Activated T-cell treated with anti-CD3 and anti-CD28 coated beads for 48 hours (primary cell): ENCODE results near the gene FOXF1.

ENCODE experiments used
- DNase-seq: peaks from one replicate; pipeline ENCODE4 v3.0.0-alpha.2; 2020; ENCODE audit warnings: low read depth

Gene FOXF1

DNA sequence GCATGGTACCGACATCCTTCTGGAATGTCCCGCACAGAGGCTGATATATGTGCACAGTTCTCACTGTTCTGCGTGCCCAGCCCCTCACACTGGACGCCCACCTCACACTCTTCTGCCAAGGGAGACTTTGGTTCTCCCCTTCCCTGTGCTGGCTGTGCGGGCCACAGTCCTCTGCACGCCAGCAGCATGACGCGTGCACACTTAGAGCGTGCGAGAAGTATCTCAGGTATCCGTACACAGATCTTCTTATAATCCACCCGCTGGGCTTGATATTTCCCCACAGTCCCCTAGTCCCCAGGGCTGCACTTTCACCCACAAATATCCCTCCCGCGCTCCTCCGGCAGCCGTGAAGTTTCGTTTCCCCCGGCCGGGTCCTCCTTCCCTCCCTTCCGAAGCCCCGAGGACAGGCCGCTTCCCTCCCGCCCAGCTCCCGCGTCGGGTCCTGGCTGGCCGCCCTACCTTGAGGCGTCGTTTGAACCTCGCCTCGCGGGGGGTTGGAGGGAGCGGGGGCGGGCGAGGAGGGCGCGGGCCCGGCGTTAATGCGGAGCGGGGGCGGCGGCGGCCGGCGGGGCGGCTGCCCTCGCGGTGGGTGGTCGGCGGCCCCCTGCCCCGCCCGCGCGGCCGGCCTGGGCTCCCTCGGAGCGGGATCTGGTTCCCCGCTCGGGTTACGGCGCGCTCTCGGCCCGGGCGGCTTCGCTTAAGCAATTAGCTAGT, 5.0 kb upstream of the FOXF1 start:
- no peak for DNase-seq

- DNase-seq, result no peak
Observed at GRCh38 chr16:86505899-86506864, 4.1 kb upstream of the FOXF1 start.

GRCh38 chr16:86507173-86508027, 2.9 kb upstream of the FOXF1 start:
- no peak for DNase-seq

- no peak for DNase-seq
Observed at GRCh38 chr16:86508028-86508946, 2.0 kb upstream of the FOXF1 start.

GRCh38 chr16:86508947-86509758, 1.2 kb upstream of the FOXF1 start:
- no peak for DNase-seq

DNA sequence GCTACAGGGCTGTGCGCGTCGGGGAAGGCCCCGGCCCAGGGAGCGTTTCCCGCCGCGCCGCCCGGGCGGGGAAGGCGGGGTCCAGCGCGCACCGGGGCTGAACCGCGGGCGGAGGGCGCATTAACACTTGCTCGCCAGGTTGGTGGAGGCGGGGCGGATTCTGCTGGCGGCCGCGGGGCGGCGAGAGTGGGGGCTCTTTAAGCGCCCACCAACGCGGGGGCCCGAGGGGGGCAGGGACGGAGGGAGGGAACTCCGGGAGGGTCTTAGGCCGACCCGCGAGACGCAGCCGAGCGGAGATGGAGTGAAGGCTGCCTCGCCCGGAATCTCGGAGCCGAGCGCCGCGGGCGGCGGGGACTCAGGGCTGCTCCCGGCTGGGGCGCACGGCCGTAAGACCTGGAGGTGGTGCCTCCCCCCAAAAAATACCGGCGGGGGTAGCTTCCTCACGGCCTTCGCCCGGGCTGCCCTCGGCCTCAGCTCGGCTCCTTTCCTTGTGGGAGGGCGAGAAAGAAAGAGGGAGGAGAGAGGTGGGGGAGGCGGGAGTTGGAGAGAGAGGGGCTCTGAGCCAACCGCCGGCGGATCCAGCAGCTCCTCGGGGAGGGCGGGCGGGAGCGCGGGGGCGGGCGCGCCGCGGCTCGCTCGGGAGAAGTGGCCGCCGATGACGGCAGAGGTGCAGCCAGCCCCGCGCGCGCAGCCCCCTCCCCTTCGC, 415 bp upstream of the FOXF1 start:
- DNase-seq, result no peak

DNA sequence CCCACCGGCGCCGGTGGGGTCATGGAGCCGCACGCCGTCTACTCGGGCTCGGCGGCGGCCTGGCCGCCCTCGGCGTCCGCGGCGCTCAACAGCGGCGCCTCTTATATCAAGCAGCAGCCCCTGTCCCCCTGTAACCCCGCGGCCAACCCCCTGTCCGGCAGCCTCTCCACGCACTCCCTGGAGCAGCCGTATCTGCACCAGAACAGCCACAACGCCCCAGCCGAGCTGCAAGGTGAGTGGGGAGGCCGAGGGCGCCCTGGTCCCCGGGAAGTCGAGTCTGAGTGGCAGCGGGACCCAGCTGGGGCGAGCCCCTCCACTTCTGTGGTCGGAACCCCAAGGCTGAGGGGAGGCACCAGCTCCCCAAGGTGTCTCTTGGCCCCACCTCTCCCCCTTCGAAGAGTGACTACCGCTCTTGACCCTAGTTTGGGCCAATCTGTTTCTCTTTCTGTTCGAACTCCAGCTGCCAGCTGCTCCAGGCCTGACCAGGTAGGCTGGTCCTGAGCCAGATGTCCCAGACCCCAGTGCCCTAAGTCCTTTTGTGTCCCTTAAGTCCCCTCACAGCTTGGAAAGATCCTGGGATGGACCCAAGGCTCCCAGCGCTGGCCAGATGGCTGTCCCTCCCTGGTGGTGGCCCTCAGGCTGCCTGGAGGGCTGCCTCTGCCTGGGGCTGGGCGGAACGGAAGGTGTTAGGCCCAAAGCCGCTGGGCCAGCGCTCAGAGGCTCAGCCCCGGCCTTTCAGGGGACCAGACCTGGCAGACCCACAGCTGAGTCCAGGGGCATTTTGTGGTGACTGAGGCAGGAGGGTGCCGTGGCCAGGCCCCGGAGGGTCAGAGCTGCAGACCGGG, 1.2 kb downstream of the FOXF1 start:
- no peak for DNase-seq

- DNase-seq, result no peak
Observed at GRCh38 chr16:86512301-86512859, 2.1 kb downstream of the FOXF1 start.

- no peak for DNase-seq
Observed at GRCh38 chr16:86512860-86513470, 2.6 kb downstream of the FOXF1 start.

- no peak for DNase-seq
Observed at GRCh38 chr16:86513471-86514277, 3.3 kb downstream of the FOXF1 start.

DNA sequence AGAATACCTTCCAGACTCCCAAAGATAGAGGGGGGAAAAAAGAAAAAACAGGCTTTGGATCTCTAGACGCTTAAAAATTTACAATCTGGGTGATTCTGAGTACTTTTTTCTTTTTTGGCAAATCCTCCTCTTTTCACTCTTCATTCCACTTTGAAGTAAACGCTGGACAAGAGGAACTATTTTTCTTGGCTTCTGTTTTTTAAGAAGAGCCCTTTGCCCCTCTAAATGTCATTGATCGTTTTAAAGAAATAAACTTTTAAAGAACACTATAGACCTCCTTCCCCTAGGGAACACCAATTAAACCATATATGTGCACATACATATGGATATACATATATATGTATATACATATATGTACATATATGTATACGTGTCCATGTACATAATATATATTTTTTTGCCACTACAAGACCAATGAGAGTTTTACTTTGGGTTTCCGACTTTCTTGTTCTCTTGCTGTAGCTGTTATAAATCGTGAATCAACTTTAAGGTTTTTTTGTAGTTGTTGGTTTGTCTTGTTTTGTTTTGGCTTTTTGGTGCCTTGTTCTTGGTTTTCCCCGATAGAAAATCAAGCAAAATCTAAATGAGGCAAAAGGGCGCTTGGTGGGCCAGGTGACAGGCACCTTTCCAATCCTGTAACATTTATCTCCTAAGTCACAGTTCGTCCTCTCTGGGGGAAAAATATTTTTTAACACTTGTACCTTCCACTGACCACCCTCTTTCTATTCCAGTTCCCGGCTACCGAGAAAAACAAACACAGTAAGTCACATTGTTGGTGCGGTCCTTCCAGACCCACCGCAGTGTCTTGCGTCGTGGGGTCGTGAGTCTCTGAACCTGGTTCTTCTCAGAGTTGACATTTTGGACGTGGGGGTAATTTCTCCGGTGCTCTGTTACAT, 4.4 kb downstream of the FOXF1 start:
- DNase-seq, result no peak

DNA sequence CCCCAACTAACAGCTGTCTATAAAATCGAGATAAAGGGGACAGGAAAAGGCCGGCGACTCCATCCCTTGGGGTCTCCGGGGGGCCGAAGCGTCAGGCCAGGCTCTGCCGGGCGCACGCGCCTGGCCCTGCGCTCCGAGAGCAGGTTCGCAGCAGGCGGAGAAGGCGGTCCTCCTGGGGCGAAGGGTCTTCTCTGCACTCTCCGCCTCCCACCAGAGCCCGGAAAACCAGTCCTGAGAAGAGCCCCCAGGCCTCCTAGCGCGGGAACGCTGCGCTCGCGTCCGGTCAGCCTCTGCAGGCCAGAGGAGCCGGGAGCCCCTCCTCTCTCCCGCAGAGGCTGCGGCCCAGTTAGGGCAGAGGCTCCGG, 5.1 kb downstream of the FOXF1 start:
- DNase-seq, result no peak

- DNase-seq, result no peak
Observed at GRCh38 chr16:86515777-86516622, 5.7 kb downstream of the FOXF1 start.

- no peak for DNase-seq
Observed at GRCh38 chr16:86516623-86517003, 6.3 kb downstream of the FOXF1 start.

DNA sequence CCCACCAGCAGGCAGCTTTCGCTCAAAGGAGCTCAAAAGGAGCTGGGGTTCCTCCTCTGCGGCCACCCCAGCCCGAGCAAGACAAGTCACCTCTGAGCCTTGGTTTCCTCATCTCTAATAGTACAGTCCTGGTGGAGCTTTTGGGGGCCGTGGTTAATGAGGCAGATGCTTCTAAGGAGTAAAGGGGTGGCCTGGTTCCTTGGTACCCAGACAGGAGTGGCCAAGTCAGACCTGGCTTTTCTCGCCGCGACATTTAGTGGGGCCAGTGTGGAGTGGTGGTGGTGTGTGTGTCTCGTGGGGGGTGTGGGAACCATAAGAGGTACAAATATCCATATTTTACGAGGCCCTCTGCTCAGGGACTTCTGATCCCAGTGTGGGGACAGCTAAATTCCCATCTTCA, 6.7 kb downstream of the FOXF1 start:
- DNase-seq, result no peak
